SIG-M5 treated with dmso at 0.1 percent for 504 hours (cell line): ENCODE data around the gene NRXN3.
A peak's percentile ranks its signal among the peaks of the same experiment; 100 is the strongest.

Experiments used
- DNase-seq: peaks from one replicate; lab custom pipeline; 2025; ENCODE audit not compliant: unreplicated experiment; lab: John Stamatoyannopoulos, UW

NRXN3 gene

DNA sequence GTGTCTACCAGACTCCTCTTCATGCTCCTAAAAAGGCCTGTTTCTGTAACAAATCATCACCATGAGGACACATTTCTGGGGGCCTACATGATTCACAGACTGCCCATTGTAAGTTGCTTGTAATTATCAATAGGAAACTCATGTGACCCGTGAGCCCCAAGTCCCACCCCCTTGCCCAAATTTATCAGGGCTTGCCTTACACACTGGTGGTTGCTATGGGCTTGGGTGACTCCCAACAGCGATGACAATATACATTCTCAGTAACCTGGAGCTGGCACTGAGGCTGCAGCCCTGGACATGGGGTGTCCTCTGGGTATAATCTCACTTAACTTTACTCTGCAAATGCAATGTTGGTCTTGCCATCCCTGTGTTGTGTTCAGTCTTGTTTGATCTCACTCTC is 149.2 kb downstream of the NRXN3 start:
- no peak for DNase-seq

DNA sequence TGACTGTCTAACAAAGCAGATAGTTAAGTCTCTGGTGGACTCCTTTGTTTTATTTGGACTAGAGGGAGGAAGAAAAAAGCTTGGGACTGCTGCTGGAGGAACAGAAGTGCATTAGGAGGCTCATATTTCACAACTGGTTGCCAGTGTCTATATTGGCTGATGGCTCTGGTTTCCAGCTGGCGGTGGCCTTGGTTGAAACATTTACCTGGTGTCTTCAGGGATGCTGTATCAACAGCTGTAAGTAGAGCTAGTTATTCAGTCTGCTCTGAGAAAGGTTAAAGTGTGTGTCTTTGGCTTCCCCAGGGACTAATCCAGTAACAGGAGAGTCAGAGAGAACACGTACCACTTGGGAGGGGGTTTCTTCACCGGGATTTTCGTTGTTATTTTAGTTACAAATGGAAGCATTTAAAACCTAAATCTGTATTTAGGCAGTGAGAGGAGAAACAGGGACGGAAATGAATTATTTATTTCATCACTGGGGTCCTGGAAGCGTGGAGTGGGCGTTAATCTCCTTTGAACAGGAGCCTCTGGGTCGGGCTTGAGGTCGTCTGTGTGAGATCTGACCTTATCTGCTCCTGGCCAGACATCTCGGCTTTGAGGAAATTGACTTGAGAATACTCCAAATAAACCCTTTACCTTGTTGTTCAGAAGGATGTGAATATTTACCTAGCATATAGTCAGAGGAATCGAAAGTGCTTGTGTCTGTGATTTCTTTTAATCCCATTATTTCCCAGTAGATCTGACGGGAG is 149.9 kb downstream of the NRXN3 start:
- no peak for DNase-seq

DNA sequence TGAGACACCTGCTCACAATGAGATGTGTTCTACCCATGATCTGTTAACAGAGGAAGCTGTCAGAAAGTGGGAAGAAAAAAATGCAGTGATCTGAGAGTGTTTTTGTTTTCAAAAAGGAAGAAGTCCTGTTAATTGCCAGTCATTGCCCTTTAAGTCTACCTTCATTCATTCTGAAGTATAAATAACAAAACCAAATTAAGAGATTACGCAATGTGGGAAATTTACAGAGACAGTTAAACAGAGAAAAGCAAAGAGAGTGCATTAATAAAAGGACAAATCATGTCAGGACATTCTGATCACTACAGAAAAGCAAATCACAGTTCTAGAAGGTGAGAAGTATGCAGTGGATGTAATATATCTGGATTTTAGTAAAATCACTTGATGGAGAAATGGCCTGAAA is 154.2 kb downstream of the NRXN3 start:
- DNase-seq, result no peak

DNA sequence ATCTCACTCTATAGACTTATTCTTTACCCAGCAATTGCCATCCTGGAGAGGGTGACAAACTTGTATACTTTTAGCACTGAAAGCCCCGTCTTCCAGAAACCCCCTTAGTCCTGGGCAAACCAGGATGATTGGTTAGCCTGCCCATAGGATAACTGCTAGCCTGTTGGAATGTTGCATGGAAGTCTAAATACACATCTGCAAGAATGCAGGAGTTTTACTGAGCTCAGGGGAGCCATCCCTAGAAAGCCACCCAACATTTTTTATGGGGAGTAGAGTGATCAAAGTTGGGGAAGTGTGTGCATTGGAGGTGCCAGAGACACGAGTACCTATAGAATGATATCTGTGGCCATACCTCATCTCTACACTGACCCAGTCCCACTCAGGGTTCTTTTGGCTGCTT is 155.7 kb downstream of the NRXN3 start:
- DNase-seq, result no peak

DNA sequence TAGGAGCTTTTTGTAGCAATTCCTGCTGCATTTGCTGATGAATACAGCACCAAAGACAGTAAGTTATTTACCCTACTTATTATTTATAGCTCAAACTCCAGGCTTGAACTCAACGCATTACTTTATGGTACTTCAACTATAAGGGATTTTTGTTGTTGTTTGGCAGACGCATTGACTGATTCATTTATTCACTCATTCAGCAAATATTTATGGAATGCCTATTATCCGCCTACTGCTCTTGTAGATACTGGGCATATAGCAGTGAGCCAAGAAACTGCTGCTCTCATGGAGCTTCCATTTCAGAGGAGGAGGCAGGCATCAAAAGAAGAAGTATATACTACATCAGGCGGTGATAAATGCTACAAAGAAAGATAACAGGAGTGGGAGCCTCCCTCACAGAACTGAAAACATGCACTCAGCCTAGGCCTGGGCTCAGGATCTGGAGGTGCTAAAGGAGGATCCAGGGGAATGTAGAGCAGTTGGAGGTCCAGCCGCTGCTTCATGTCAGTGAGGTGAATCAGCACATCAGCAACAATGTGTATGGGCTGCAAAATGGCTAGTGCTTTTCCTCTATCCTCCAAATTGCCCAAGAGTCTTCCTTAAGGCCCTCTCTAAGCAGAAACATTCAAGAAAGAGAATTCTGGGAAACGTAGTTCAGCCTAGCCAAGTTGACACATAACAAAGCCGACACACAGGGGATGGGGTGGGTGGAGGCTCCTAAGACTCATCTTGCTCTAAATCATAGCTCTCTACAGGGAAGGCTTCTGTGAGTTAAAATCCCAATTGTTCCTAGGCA is 157.5 kb downstream of the NRXN3 start:
- DNase-seq, result no peak

DNA sequence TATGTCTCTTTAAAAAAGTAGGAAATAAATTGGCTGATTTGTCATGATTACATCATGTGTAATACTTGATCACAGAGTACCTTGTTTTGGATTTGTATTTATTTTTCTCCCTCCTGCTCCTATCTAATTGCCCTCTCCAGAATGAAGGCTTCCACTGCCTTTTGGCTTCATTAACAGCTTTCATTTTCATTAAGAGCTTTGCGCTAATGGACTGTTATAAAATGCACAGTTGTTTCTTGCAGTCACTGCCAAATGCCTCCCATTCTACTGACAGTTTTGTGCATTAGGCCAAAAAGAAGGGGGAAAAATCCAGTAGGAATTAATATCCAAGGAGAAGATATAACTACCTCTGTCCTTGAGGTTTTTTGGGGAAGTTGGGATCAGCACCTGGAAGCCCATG is 159.2 kb downstream of the NRXN3 start:
- DNase-seq, result no peak

DNA sequence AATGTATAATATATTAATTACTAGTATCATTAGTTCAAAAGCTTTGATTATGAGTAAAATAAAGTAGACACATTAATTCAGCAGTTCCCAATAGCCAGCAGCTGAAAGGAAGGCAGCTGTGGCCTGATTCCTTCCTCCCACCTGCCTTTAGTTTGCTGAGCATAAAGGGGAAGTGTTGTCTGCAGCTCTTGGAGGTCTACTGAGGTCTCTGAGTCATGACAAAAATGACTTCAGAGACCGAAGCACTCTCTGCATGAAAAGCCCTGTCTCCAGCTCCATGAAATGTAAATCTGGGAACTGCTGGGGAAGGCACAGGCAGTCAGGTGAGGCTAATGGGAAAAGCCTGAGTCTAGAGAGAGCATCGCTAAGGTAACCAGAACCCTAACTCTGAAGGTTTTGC is 165.4 kb downstream of the NRXN3 start:
- peak; percentile 3 for DNase-seq

DNA sequence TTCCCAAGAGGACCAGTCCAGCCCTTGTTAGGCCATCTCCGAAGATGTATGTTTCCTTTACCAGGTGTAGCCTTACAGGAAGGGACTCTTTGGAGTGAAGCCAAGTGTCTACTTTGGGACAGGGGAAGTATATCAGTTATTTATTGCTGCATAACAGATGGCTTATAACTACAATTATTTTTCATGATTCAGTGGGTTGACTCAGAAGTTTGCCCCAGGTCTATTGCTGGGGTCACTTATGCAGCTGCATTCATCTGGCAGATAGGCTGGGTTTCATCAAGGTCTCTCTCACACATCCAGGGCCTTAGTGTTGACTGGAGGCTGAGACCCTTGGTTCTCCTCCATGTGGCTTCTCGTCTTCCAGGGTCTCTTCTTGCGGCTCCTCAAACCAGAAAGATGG is 170.1 kb downstream of the NRXN3 start:
- DNase-seq, result no peak

DNA sequence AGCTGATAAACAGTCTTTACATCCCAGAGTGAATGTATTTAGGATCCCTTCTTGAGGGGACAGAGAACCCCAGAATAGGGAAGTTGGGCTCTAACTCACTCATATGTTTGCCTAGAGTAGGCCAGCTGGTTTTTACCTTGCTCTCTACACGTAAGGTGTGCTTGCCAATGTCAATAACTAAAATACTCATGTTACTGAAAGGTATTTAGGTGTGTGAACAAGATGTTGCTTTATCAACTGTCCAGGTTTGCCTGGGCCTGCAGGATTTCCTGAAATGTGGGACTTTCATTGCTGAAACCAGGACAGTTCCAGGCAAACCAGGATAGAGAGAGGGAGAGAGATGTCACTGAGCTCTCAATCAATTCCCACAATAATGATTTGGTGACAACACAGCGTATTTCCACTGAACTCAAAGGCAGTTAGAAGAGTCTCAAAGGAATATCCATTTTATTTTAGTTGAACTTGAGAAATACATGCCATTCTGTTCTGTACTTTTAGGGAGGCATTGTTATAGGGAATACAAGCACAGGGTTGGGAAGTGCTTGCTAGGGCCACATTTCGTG is 171.7 kb downstream of the NRXN3 start:
- no peak for DNase-seq

DNA sequence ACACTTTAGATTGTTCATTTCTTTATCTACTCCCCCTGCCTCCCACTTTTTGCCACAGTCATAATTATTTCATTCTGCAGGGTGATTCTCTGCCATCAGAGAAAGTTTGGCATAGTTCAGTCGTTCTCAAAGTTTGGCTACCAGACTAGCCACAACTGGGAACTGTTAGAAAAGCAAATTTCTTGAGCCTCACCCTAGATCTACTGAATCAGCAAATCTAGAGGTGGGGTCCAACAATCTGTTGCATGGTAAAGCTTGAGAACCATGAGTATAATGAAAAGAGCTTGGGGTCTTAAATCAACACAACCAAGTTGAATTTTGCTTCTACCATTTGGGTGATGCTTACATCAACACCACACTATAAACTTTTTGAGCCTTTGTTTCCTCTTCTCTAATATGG is 172.7 kb downstream of the NRXN3 start:
- DNase-seq, result no peak

DNA sequence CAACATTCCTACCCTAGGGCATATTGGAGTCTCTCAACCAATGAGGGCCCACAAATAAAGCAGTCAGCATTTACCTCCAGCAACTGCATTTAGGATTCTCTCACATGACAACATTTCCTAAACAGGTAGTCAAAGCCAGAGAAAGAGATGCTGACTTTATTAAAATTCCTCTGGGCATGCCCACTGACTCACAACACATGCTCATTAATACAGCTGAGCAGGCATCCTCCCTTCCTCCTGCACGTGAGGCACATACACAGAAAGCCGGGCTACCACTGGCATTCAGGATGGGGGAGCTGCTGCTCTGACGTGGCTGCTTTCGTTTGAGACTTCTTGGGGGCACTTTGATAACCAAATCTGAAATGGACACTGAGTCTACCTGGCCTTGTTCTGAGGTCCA is 174.1 kb downstream of the NRXN3 start:
- DNase-seq, result no peak

DNA sequence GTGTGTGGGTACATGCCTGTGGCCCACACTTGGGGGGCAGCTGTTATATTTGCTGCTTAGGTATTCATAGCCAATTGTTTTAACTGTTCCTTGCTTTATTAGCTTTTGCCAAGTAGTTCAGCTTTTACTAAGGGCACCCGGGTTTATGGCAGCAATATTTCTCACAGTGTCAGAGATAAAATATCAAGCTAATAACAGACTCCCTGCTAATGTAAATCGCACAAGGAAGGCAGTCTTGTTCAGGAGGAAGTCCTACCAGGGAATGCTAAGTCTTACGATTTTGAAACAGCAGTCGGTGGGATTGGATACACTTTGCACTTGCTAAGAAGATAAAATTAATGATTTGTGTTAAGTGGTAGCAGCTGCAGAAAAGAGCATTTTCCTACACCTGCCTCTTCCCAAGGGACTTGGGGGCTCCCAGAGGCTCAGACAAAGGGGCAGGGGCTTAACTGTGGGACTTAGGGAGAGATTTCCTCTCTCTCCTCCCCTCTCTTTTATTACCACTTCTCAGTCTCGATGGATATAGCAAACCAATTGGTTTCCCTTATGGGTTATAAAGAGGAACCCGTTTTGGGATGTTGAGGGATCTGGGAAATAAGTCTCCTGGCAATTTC is 175.1 kb downstream of the NRXN3 start:
- DNase-seq, result no peak

DNA sequence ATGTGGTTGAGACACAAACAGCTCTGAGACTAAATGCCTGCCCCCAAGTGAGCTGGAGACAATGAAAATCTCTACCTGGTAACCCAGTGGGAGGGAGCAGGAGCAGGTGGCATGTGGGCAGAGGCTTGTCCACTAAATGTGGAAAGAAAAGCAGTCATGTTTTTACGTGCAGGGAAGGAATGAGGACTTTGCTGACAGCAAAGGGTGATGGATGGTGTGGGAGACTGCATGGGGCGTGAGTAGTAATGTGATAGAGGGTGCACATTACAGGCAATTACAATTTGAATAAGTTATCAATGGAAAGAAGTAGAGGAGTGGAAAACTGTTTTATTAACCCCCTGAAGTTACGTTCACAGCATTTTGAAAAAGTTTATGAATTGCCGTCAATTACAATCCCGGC is 176.6 kb downstream of the NRXN3 start:
- no peak for DNase-seq

DNA sequence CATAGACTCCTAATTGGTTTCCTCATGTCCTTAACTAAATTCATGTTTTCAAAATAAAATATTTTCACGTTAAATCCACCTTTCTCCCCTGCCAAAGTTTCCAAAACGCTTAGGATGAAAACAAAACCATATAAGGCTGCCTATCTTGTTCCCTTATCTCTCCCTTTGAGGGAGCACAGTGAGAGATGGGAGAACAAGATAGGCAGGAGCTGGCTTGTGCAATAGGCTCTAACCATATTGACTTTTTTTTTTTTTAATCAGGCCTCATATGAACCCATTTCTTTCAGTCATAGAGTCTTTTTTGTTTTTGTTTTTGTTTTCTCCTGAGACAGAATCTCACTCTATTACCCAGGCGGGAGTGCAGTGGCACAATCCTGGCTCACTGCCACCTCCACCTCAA is 184.9 kb downstream of the NRXN3 start:
- DNase-seq, result no peak

DNA sequence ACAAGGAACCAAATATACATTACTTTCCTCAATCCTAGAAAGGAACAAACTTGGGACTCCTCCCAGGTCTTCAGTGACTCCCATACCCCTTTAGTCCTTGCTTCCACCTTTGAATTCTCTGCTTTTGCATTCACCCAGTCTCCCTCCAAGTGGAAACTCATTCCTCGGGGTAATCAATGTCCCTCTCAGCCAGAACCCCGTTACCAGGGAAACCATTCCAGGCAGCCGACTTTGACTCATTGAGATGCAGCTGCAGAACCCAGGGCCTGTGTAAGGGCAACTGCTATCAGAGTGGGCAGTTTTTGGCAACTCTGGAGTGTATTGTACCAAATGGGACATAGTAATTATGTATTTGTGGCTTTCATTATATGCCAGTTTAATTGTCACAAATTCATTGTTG is 186.2 kb downstream of the NRXN3 start:
- DNase-seq, result no peak

DNA sequence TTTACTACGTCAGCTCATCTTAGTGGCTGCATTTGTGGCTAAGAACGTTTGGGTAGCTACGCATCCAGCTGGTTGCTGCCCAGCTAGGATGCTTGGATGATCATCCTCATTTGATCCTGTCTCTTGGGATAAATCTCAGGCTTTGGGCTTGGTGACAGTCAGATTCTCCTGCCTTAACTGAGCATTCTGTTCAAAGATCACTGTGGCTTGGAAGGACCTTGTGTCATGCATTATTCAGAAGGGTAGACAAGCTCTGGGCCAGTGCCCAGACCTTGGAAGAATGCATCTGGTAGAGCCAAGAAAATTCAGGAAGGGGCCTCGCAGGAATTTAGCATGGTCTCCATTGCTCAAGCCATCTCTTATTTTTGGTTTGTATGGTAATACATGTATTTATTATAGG is 188.4 kb downstream of the NRXN3 start:
- no peak for DNase-seq

DNA sequence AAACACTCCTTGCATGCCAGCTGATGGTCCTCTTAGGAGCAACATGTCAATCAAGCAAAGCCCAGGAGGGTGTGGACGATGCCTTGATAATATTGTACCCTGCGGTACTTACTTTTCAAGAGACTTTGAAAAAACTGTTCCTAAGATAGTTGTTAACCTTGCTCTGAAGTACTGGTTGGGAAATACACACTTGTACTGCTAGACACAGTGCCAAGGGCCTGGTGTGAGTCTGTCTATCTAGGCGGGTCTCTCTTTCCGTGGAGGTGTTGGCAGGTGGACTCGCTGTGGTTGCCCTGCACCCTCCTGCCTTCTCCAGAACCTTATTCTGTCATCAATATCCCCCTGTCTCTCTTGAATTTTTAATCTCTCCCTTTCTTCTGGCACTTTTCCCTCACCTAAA is 189.4 kb downstream of the NRXN3 start:
- DNase-seq, result no peak

DNA sequence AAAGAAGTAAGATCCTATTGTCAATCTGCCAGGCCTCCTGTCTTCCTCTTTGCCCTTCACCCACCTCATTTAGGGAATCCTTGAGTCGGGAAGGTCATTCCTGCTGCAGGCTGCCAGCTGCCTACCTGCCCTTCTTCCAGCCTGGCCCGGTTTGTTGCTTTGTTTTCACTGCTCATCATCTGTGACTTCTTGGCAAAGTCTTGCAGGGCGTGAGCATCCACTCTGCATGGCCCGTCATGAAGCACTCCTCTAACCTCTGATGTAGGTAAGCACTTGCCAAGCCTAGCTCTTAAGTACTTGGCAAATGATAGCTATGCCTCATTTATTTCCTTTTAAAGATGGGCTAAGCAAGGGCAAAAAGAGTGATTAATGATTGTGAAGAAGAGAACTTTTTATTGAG is 192.8 kb downstream of the NRXN3 start:
- no peak for DNase-seq

DNA sequence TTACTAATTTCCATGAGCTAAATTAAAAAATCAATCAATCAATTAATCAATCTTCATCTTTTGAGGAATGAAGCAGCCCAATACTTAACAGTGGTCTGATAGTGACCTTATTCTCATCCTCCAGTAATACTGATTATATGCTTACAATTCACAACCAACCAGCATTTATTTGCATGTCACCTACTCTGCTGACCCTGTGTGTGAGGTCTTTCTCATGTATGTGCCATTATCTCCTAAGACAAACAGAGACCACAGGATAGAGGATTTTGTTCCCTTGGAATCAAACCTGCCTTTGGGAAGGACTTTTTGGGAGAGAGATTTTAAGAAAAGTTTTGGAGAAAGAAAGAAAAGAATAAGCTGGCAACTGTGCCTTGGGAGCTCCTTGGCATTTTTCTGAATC is 197.2 kb downstream of the NRXN3 start:
- DNase-seq, result no peak

DNA sequence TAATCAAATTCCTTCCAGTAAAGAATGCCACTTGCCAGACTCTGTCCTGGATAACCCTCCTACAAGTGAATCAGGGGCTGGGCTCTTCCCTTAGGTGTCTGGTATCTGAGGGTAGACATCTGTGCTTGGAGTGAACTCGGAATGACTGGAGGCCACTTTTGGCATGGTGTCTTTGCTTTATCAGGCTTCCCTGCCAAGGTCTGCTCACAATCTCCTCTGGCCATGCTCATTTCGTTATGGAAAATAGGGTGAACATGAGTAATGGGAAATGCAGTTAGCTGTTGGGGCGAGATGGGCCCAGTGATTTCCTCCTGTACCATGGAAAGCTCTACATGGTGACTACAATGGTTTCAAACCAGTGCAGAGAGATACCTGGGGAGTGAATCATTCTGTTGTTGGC is 212.9 kb downstream of the NRXN3 start:
- DNase-seq, result no peak

DNA sequence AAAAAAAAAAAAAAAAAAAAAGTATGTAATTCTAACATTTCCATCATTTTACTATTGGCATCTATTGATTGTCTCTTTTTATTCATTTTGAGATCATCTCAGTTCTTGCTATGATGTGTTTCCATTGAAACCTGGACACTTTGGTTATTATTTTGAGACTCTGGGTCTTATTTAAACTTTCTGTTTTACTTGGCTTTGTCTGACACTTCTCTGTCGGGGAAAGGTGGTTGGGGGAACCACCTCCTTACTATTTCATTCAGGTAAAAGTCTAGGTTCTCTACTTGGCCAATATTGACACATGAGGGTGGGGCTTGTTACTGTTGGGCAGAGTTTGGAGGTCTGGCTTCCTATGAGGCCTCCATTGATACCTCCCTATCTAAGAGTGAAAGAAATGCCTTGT is 228.0 kb downstream of the NRXN3 start:
- DNase-seq, result no peak

DNA sequence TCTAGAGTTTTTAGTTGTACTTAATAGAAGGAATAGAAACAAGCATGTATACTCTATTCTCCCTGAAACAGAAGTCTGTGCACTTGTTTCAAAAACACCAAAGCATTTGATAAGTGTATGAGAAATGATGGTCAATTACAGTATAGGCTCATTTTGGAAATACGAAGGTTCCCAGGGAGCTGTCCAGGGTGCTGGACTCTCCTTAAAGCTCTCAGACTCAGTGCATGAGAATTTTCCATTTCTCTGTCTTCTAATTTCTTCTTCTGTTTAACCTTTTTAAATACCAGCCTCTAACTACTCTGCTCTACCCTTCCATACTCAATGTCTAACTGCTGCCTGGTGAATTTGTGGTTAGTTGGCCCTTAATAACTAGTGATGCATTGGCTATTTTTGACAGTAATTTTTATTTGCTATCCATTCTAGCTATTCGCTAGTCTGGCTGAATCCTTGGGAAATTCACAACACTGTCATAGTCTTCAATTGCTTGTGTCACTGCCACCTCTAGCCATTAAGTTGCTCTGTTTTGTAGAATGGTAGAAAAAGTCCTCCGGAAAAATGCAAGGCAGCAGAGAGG is 229.2 kb downstream of the NRXN3 start:
- DNase-seq, result no peak
